ENCODE results near the gene PTPRD. TPM values are rescaled to one million over a fixed set of nuclear protein-coding genes. Genes with fewer than 3 reads are reported as not detected.

Gene PTPRD
- total and polyA plus RNA-seq, 2 donors (not counting 1 experiment from before 2014, with no cell fraction given): not detected

DNA sequence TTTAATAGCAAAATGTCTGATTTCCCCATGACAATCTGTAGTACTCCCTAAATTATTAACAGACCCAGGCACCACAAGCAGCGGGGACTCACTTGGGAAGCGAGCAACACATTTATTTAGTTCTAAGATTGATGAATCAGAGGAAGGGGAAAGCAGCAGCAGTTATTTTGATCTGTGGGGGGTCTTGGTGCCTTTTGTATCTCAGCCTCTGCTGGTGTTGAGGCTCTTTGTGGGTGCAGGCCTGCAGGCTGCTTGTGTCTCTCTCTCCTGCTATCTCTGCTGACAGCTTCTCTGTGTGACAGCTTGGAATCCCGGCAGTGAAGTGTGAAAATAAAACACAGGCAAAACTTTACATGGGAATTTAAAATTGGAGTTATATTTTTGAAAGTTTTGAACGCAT is 1935.1 kb downstream of the PTPRD start:
- no peak overlapping the region for H3K4me3 Mint-ChIP-seq

GRCh38 chr9:8674536-8674935 is 1938.3 kb downstream of the PTPRD start:
- DNase-seq: no peak
- CTCF ChIA-PET: interaction anchor here (0.7 kb wide), 1 partner anchor 31 kb away, joined by 3 read pairs; no protein-coding TSS in a partner anchor
- Histone ChIP-seq H4K20me1 (ENCODE audit: control insufficient read depth, insufficient read depth, low read length, poor library complexity, severe bottlenecking) (no peaks in the 10 kb centered on the region), H3K4me2 (replicated peaks; ENCODE audit: low read depth, low read length, poor library complexity, severe bottlenecking) (no peak overlapping the region), H3K27me3 (replicated peaks in 1 of 4; ENCODE audit: control extremely low read depth in 1 of 4, control insufficient read depth in 3 of 4, insufficient read depth in 4 of 4, low read length in 3 of 4) (no peaks in the 10 kb centered on the region), H3K79me2 (ENCODE audit: control insufficient read depth, insufficient read depth, low read length) (no peaks in the 10 kb centered on the region), H3K9me3 (ENCODE audit: control extremely low read depth in 1 of 3, control insufficient read depth in 2 of 3, insufficient read depth in 1 of 3, low read length in 2 of 3) (no peaks in the 10 kb centered on the region), H3K4me3 (ENCODE audit: control extremely low read depth in 1 of 5, extremely low read depth in 1 of 5, insufficient read depth in 1 of 5, low read depth in 2 of 5, low read length in 4 of 5) (no peak overlapping the region), H3K9ac (ENCODE audit: low read length) (no peak overlapping the region), H3K36me3 (replicated peaks in 1 of 2; ENCODE audit: control extremely low read depth in 1 of 2, control insufficient read depth in 1 of 2, extremely low read depth in 1 of 2, insufficient read depth in 2 of 2, low read length in 1 of 2) (no peaks in the 10 kb centered on the region), H2AFZ (ENCODE audit: insufficient read depth, low read depth, low read length, poor library complexity, severe bottlenecking) (no peak overlapping the region), H3K4me1 (ENCODE audit: control insufficient read depth in 2 of 2, insufficient read depth in 2 of 2, low read length in 2 of 2) (no peaks in the 10 kb centered on the region), H3K27ac (ENCODE audit: low read length in 2 of 2) (no peak overlapping the region)
- intact Hi-C loops (cut with micrococcal nuclease): no loop called here
- H3K4me1 Mint-ChIP-seq: no peaks in the 10 kb centered on the region
- POLR2A ChIA-PET: no interaction called here
- H3K27me3 Mint-ChIP-seq: no peaks in the 10 kb centered on the region
- TF ChIP-seq, protein P1, sequence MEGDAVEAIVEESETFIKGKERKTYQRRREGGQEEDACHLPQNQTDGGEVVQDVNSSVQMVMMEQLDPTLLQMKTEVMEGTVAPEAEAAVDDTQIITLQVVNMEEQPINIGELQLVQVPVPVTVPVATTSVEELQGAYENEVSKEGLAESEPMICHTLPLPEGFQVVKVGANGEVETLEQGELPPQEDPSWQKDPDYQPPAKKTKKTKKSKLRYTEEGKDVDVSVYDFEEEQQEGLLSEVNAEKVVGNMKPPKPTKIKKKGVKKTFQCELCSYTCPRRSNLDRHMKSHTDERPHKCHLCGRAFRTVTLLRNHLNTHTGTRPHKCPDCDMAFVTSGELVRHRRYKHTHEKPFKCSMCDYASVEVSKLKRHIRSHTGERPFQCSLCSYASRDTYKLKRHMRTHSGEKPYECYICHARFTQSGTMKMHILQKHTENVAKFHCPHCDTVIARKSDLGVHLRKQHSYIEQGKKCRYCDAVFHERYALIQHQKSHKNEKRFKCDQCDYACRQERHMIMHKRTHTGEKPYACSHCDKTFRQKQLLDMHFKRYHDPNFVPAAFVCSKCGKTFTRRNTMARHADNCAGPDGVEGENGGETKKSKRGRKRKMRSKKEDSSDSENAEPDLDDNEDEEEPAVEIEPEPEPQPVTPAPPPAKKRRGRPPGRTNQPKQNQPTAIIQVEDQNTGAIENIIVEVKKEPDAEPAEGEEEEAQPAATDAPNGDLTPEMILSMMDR (IDR thresholded peaks at IDR 0.05): no peak
- no peak for TF ChIP-seq EZH2 (IDR thresholded peaks at IDR 0.05; ENCODE audit: borderline replicate concordance, insufficient read depth, low read depth, low read length, poor library complexity, severe bottlenecking)
- no peaks in the 10 kb centered on the region for H3K9me3 Mint-ChIP-seq (ENCODE audit: insufficient read depth)
- no peak for ATAC-seq (ENCODE audit: low read depth)
- no peak overlapping the region for H3K4me3 Mint-ChIP-seq
- H3K27ac Mint-ChIP-seq: no peak overlapping the region

More for the DNA sequence above, 1935.1 kb downstream of the PTPRD start:
- no peak for TF ChIP-seq EZH2 (IDR thresholded peaks at IDR 0.05; ENCODE audit: borderline replicate concordance, insufficient read depth, low read depth, low read length, poor library complexity, severe bottlenecking)
- TF ChIP-seq, protein P1 (IDR thresholded peaks at IDR 0.05): no peak
- Histone ChIP-seq H3K27me3 (replicated peaks in 1 of 4; ENCODE audit: control extremely low read depth in 1 of 4, control insufficient read depth in 3 of 4, insufficient read depth in 4 of 4, low read length in 3 of 4) (no peaks in the 10 kb centered on the region), H3K9me3 (ENCODE audit: control extremely low read depth in 1 of 3, control insufficient read depth in 2 of 3, insufficient read depth in 1 of 3, low read length in 2 of 3) (no peaks in the 10 kb centered on the region), H3K36me3 (replicated peaks in 1 of 2; ENCODE audit: control extremely low read depth in 1 of 2, control insufficient read depth in 1 of 2, extremely low read depth in 1 of 2, insufficient read depth in 2 of 2, low read length in 1 of 2) (no peaks in the 10 kb centered on the region), H3K27ac (ENCODE audit: low read length in 2 of 2) (no peak overlapping the region), H3K4me2 (replicated peaks; ENCODE audit: low read depth, low read length, poor library complexity, severe bottlenecking) (no peak overlapping the region), H4K20me1 (ENCODE audit: control insufficient read depth, insufficient read depth, low read length, poor library complexity, severe bottlenecking) (no peaks in the 10 kb centered on the region), H2AFZ (ENCODE audit: insufficient read depth, low read depth, low read length, poor library complexity, severe bottlenecking) (no peak overlapping the region), H3K4me1 (ENCODE audit: control insufficient read depth in 2 of 2, insufficient read depth in 2 of 2, low read length in 2 of 2) (no peaks in the 10 kb centered on the region), H3K9ac (ENCODE audit: low read length) (no peak overlapping the region), H3K79me2 (ENCODE audit: control insufficient read depth, insufficient read depth, low read length) (no peaks in the 10 kb centered on the region), H3K4me3 (ENCODE audit: control extremely low read depth in 1 of 5, extremely low read depth in 1 of 5, insufficient read depth in 1 of 5, low read depth in 2 of 5, low read length in 4 of 5) (no peak overlapping the region)
- ATAC-seq (ENCODE audit: low read depth): no peak
- ChIA-PET CTCF (no interaction called here), POLR2A (no interaction called here)
- Mint-ChIP-seq H3K4me1 (no peaks in the 10 kb centered on the region), H3K27me3 (no peaks in the 10 kb centered on the region), H3K9me3 (ENCODE audit: insufficient read depth) (no peaks in the 10 kb centered on the region), H3K27ac (no peak overlapping the region)
- 83% methylated on average over 1 of the region's 4 CpGs for WGBS (ENCODE audit: insufficient coverage)
- intact Hi-C loops (cut with micrococcal nuclease): no loop called here
- DNase-seq: no peak

Measured in B cell (primary cell).